Activated CD4-positive, alpha-beta T cell treated with anti-CD3 and anti-CD28 coated beads for 48 hours (primary cell): Measurements from ENCODE around the gene ERFE.
"Not testable (repeated sequence)": the region's sequence is repeated elsewhere in the genome, so short reads cannot be mapped to it uniquely, and the experiment has no call there.

Source experiments
- DNase-seq: peaks from one replicate; pipeline ENCODE4 v3.0.0-alpha.2; 2020

Gene ERFE

DNA sequence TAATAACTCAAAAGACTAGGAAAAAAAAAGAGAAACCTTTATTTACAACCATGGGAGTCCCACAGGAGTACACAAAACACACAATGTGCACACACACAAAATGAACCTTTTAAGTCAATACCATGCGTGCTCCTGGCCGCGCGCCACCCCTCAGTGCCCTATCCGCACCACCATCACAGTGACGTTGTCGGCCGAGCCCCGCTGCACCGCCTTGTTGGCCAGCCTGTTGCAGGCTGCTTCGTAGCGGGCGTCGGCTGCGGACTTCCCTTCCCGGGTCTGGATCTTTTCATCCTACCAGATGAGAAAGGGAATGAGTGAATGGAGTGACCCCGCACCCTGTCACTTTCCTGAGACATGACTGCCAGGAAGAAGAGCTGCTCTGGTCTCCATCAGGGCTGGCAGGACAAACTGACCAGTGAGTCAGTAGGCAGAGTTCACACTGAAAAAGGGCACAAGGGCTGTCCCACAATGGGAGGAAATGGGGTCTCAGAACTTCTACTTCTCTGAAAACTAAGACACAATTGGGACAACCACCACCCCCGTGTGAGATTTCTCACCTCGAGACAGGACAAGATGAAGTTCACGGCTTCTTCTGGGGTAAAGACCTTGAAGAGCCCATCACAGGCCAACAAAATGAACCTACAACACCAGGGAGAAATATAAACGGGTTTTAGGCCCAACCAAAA lies 11.8 kb downstream of the ERFE start:
- no peak for DNase-seq

DNA sequence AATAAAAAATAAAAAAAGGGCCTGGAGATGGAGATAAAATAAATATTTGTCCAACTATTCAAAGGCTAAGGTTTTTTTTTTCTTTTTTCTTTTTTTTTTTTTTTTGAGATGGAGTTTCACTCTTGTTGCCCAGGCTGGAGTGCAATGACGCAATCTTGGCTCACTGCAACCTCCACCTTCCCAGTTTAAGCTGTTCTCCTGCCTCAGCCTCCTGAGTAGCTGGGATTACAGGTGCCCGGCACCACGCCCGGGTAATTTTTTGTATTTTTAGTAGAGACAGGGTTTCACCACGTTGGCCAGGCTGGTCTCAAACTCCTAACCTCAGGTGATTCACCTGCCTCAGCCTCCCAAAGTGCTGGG lies 12.3 kb downstream of the ERFE start:
- DNase-seq: not testable (repeated sequence)

DNA sequence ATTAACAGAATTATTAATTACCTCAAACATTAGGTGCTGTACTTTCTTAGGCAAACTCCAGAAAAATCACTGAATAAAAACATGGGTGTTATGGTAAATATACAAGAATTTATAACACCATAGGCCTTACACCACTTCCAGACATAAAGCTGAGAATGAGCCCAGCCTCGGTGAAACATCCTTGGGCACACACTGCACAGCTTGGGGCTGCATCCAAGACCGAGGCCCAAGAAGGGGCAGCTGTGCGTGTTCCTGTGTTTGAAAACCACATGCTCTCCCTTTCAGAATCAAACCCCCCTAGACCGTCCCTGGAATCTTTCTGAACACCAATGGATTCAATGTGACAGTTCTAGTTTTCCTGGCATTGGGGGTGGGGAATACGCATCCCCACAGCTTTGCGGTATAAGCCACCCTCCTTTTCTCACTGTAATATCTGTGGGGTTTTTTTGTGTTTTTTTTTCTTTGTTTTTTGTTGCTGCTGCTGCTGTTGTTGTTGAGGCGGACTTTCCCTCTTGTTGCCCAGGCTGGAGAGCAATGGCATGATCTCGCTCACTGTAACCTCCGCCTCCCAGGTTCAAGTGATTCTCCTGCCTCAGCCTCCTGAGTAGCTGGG lies 12.9 kb downstream of the ERFE start:
- DNase-seq: no peak

DNA sequence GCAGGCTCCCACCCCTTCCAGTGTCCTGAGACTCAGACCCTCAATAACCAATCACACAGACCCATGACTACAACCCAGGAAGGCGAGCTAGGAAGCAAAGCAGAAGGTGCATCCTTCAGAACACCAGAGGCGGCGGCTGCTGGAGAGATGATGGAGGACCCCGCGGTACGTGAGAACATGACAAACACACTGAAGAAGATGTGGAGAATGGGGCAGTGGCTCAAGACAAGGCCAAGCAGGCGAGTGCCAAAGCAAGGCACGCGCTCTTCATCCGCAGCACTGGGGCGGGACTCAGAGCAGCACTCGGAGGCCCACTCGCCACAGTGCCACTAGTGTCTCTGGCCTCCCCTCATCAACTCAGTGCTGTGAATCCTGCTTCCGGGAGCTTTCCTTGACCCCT lies 13.7 kb downstream of the ERFE start:
- DNase-seq: no peak

DNA sequence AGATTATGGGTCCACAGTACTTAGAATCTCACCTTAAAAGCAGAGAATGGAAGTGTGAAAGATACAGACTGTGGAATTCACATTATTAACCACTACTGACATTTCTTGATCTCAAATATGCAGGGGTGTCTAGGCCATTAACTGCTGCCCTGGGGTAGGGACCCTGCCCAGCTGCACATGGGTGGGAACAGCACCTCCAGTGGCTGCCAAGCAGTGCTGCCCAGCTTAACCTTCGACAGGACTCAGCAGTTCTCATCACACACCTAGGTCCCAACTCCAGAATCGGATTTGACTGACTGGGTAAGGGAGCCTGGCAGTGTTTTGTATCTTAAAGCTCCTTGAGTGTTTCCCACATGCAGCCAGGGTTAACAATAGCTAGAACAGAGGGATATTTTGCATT lies 14.9 kb downstream of the ERFE start:
- DNase-seq: no peak

DNA sequence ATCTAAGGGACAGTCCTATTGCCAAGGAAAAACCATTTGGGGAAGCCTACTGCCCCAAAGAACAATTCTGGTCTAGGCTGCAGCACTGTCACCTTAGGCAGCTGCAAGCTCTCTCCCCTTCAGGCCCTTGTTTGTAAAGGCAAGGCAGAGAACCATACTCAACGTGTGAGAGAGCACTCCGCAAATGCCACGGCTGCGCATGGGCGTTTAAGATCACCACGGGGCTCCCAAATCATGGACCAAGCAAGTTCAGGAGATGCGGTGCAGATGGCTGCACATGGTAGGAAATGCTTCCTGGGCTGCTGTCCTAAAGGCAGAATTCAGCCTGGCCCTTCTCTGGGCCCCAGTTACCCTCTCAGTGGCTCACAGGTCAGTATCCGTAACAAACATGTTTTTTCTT lies 15.5 kb downstream of the ERFE start:
- DNase-seq: no peak

DNA sequence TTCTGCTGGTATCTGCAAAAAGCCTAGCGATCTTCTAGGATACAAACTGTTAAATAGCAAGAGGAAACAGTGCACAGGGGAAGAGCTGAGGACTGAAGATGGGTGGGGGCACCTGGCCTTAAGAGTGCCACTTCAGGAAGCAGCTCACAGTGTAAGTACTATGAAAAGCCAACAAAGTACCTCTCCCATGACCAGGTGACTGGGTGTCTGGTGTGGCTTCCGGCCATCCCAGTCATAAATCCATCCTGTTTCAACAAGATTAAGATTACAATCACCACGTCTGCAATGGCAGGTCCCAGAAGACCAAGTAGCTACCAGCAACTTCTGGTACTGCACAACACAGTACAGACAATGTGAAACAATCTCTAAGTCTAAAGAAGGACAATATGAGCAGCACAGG lies 15.9 kb downstream of the ERFE start:
- no peak for DNase-seq

DNA sequence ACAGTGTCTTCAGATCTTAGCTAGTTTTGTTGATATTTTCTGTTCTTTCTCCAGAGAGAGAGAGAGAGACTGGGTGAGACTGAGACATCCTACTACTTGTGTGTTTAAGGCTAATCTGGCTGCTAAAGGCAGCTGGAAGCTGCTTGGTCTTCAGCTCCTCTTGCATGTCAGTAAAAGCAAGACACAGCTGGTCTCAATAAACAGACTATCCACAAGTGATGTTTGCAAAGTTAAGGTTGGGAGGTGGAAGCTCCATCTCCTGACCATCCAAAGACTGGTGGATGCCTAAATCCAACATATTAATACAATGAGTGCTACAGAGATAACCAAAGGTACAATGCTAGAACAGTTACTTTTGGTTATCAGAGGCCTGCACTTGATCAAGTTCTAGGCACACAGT lies 17.8 kb downstream of the ERFE start:
- DNase-seq: no peak

DNA sequence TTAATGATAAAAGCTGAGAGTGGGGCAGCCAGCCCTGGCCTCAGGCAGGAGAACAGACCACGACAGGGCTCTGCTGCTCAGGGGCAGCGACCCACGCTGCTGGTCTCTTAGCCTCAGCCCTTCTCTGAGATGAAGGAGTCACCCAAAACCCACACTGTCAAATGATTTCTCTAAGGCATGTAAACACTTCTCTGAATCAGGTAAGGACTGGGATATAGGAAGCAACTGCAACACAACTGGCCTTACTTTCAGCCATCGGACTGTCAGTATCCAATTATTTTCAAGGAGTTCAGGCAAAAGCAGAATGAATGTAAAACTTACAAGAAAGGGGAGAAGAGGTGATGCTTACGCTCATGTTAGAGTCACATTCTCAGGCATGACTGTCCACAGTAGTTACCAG lies 21.8 kb downstream of the ERFE start:
- no peak for DNase-seq

DNA sequence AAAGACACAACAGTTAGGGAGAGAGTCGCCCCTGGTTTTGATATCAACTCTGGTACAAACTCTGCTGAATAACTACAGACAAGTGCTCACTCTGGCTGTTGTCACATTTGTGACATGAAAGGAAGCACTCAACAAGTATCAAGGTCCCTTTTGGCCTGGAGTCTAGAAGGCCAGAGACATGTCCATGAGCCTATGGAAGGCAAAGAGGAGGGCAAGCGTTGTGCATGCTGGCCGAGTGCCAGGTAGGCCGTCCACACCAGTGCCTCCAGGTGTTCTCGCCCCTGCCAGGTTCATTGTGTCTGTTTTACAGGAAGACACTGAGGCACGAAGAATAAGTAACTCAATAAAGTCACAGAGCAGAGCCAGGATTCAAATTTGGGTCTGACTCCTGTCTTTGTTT lies 23.6 kb downstream of the ERFE start:
- DNase-seq: no peak

DNA sequence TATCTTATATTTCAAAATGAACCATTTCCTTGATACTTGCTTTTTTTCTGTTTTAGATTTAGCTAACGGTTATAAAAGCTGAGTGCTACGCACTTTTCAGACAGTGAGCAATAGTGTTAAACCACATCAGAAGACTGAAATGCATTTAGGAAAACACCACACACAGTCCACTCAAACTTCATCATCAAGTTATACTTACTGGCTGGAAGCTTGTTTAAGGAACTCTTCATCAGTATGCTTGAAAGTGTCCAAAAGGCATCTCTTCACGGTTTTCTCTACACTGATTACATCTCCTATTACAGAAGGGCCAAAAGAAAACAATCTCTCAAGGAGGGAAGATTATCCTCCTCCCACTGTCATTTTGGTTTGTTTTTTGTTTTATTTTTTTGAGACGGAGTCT lies 25.1 kb downstream of the ERFE start:
- DNase-seq: no peak

DNA sequence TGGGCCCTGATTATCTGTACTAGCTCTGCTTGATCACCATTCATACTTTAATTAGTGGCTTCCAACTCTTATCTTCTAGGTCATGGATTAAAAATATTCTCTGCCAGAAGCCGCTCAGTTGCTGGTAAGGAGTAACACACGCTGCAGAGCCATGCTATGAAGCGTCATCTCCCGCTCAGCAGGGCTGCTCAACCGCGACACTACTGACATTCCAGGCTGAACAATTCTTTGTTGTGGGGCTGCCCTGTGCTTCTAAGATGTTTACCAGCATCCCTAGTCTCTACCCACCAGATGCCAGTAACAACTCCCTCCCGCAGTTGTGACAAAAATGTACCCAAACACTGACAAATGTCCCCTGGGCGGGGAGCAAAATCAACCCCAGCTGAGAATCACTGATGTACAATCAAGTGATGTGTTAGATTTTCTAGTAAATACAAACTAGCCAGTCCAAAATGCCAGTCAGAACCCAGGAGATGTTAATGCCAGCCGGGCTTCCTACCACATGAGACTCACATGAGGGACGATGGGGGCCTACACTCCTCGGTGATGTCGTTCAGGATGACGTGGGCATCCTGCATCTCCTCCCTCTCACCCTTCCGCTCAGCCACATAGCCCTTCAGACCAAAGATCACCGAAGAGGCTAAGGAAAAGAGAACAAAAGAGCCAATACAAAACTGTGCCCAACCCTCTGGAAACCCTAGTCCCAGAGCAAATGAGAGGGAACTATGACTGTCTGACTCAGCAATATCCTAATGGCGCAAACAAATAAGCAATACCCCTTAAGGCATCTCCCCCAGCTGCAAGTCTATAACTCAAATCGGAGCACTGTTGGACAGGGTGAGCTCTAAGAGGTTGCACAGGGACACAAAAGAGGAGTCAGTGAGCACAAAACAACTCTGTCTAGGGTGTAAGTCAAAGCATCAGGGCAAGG lies 29.1 kb downstream of the ERFE start:
- DNase-seq: no peak

DNA sequence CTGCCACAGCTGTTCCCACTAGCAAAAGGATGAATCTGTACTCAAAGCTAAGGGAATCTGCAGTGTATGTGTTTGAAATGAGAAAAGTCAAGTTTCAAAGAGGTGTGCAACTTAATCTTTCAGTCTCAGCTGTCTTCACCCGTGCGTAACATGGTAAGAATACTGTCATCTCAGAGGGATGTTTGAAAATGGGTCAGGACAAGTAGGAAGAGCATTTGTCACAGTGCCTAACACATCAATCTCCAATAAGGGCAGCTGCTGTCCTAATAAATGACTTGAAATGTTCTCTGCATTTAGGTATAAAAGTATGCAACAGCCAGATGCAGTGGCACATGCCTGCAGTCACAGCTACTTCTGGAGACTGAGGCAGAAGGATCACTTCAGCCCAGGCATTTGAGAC lies 31.7 kb downstream of the ERFE start:
- DNase-seq: no peak

DNA sequence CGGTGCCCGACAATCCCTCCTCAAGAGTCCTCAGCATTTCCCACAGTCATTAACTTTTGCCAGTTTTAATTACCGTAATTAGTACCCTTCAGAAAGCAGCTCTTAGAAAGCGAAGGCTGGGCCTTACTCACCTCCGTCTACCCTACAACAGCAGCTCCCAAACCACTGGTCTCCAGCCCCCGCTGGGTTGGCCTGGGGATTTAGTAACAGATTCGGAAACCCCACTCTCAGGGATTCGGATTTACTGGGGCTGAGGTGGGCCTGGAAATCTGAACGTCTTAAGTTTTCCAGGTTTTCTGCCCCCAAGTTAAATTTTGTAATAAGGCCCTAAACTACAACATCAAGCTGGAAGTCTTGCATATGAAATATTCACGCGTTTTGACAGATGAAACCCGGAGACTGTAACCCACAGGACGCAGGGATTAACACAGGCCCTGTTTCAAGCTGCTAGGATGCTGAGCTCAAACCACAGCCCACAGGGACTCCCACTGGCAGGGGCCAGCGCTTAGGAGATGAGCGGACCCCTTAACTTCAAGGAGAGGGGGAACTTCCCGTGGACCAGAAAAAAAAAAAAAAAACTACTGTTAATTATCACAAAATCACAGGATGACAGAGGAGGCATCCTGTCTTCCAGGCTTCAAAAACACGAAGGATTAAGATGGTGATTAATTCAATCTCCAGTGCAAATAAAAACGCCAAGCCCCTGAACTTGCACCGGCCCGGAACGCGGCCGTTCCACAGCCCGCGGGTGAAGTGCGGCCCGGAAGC lies 43.7 kb downstream of the ERFE start:
- DNase-seq: peak; percentile 20

DNA sequence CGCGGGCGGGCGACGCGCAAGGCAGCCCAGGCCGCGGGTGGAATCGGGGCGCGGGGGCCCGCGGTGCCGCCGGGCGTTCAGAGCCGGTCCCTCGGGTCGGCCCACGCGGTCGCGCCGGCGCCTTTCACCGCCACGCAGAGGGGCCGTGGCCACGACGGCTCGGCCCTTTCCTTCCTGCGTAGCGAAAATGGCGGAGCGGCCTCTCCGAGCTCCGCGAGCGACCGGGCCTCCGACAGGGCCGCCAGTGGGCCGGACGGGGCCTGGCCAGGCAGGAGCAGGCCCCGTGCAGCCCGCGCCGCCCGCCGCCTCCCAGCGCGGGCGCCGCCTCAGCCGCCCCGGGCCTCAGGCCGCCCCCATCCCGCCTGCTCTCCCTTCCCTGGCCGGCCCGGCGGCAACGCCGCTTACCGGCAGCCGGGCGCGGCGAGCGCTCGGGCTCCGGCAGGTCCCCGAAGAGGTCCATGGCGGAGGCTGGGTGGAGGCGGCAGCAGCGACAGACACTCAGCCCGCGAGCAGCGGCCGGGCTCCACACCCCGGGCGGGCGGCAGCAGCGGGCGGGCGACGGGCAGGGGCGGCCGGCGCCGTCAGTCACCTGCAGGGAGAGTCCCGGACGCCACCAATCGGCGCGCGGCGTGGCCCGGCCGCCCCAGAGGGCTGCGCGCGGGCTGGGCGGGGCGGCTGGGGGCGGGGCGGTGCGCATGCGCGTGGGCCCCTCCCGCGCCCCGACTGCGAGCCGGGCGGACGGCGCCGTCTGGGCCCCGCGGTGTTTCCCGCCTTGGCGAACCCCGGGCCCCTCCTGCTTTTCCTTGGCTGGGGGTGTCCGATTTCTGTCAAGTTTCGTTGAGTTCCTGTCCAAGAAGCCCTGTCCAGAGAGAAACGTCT lies 44.6 kb downstream of the ERFE start, which contains the start of gene ILKAP:
Gene ILKAP (minus strand): TSS at position 602 of the 879 bp plus-strand sequence. CDS start 142 bp downstream, at position 460.
- DNase-seq: peak; percentile 90

DNA sequence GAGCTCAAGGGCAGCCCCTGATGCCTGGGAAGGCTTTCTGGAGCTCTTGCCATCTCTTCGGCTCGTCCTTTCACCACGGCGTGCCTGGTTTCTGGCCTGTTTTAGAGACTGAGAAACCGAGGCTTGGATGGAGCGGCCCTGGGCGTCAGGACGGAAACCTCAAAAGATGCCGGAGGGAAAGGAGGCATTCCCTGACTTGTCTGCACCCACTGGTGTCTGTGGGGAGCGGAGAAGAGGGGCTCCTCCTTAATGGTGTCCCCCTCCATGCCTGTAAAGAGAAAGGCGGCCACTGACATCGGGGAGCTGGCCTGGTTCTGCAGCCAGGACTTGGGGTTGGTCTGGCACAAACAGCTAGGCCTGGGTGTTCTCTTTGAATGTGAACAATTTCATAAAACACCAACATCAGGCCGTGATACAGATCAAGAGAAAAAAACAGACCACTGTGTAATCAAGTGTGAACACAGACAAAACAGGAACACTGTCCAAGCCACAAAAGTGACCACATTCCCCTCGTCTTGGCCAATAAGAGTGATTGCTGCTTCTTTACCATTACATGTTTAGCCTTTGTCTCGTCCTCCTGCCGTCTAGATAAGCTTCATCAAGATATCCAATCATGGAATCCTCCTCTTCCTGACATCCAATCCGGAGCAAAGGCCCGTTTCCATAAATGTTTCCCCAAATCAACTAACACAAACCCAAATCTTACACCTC lies 45.4 kb downstream of the ERFE start:
- no peak for DNase-seq

DNA sequence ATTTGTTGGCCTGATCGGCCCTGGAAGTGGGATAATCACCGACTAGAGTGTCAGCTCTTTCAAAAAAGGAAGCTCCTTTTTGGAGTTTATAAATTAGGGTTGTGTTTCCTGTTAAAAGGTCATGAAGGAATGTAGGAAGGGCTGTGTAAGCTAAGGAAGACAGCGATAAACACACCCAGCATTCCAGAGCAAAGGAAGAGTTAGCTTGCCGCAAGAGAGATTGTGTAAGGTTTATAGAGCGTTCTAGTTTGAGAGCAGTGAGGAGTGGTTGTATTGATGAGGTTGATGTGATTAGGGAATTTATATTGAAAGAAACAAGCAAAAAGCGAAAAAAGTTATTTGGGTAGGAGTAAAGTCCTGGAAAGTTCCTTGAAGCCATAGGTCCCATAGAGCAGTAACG lies 48.2 kb downstream of the ERFE start:
- no peak for DNase-seq

DNA sequence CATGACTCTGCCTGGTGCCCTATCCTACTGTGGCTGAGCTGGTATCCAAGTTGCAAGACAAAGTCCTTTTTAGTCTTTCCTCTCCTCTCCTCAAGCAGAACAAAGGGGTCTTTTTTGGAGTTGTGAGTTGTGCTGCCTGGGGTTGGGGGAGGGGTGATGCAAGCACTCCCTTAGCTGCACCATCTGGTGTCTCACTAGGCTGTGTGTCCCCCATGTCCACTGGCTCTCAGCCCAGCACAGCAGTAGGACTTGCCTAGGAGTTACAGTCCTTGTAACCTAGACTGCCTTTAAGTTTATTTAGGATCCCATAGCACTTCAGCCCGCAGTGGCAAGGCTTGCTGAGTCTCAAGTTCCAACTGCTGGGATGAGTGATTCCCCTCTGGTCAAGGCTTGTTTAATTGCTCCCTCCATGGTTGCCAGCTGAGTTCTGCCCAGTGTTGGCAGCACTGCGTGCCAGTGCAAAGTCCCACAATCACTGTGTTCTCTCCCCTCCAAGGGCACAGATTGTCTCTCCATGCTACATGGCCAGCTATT lies 57.9 kb downstream of the ERFE start:
- no peak for DNase-seq
